GM12875 (cell line): ENCODE results near the gene MBL2.
A peak's percentile ranks its signal among the peaks of the same experiment; 100 is the strongest.

Source experiments
- H3K4me3 ChIP-seq: one replicate; pipeline ENCODE4 v1.5.1; 2011; ENCODE audit warnings: low read depth, low read length, control low read depth
- TF ChIP-seq, protein P1 (sequence below): IDR thresholded peaks from 2 replicates; pipeline ENCODE4 v1.5.1; 2011; ENCODE audit warnings: low read depth, mild to moderate bottlenecking, control low read depth, inconsistent platforms, low read length, moderate library complexity, borderline replicate concordance; ENCODE audit not compliant: insufficient read depth

MBL2 gene

DNA sequence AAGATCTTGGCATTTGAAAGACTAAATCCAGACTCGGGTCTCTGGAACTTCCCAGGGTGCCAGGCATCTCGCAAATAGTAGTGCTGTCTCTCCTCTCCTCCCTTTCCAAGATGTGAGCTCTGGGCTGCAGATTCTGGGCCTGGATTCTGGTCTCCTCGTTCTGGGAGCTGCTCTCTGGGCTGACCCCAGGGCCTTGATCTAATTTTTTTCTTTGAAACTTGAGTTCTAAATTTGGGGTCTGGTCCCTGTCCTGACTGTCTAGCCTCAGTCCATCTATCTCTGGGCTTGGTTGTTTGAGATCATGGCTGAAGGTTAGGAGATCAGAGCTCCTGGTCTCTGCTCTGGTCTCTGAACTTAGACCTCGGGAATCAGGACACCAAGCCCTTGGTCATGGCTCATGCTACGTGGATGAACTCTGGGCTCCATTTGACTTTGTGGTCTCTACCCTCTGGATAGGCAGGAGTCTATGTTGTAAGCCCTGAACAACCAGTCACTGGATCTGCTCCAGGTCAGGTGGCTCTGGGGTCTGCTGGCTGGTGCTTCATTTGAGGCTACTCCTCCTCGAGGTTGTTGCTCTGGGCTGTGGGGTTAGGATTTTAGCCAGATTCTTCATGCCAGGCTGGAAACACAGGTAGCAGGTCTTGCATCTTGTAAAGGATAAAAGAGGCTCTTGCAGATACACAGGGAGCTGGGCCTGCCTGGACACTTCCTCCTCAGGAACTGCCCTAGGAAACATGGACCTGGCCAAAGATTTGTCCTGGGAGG, 8.0 kb upstream of the MBL2 start:
- no peak overlapping the region for H3K4me3 ChIP-seq
- TF ChIP-seq, protein P1, sequence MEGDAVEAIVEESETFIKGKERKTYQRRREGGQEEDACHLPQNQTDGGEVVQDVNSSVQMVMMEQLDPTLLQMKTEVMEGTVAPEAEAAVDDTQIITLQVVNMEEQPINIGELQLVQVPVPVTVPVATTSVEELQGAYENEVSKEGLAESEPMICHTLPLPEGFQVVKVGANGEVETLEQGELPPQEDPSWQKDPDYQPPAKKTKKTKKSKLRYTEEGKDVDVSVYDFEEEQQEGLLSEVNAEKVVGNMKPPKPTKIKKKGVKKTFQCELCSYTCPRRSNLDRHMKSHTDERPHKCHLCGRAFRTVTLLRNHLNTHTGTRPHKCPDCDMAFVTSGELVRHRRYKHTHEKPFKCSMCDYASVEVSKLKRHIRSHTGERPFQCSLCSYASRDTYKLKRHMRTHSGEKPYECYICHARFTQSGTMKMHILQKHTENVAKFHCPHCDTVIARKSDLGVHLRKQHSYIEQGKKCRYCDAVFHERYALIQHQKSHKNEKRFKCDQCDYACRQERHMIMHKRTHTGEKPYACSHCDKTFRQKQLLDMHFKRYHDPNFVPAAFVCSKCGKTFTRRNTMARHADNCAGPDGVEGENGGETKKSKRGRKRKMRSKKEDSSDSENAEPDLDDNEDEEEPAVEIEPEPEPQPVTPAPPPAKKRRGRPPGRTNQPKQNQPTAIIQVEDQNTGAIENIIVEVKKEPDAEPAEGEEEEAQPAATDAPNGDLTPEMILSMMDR, result no peak

DNA sequence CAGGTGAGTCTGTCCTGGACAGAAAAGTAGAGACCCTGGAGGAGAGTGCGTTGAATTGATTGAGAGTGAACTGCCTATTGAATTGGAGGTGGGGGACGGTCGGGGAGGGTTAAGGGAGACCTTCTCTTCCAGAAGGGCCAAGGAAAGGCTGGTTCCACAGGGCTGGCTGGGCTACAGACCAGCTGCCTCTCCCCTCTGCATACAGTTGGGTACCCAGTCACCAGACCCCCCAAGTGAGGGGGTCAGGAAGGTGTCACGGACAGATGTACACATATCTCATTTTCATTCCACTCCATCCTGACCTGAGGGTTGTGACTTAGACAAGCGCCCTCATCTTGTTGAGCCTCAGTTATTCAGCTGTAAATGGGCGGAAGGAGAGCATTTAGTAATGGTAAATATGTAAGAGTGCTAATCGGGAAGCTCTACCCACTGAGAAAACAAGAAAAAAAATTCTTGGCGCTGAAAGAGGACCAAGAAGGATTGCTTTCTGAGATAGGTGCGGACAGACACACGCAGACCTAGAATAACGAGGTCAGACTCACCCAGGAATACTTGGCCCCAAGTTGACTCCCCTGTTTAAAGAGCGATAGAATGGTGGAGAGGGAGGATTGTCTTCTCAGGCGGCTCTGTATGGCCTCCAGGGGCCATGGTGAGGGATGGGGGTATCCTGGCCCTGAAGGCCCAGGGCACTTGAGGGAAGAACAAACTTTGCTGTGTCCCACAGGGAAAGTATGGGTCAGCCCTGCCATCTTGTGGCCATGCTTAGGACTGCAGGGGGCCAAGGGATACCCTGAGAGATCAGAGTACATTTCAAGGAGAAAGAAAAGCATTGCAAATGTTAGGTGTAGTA, 7.2 kb upstream of the MBL2 start:
- H3K4me3 ChIP-seq, result no peak overlapping the region
- TF ChIP-seq, protein P1, result peak; percentile 90

DNA sequence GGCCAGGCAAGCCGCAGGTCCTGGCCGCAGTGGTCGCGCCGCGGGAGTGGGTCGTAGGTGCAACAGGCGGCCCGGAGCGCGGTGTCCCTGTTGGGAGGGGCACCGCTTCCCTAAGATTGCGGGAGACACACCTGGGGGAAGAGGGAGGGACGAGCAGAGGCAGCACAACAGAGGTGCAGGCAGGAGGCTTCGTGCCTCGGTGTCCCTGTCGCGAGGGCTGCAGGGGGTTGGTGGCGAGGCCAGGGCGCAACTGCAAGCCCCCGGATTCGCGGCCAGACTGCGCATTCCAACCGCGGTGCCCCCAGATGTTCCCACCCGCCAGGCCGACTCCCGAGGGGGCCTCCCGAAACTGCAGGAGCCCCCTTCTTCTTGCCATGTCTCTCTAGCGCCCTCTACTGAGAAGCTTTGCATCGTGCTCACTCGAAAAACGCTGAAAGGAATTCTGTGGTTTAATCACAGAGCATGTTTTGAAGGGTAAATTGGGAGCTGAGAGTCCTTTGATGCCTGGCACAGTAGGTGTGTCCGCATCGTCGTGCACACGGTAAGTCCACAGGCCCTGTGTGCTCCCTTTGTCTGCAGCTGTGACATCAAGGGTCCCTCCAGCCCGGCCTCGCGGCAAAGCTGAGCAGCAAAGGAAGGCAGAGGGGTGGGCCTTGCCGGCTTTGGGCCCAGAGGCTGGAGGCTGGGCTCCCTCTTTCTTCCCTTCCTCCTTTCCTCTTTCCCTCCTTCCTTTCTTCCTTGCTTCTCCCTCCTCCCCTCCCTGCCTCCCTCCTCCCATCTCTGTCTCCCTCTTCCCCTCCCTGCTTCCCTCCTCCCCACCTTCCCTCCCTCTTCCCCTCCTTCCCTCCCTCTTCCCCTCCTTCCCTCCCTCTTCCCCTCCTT, 6.2 kb upstream of the MBL2 start:
- no peak overlapping the region for H3K4me3 ChIP-seq
- TF ChIP-seq, protein P1, result peak; percentile 48; the same call in 1 of the 2 replicates

DNA sequence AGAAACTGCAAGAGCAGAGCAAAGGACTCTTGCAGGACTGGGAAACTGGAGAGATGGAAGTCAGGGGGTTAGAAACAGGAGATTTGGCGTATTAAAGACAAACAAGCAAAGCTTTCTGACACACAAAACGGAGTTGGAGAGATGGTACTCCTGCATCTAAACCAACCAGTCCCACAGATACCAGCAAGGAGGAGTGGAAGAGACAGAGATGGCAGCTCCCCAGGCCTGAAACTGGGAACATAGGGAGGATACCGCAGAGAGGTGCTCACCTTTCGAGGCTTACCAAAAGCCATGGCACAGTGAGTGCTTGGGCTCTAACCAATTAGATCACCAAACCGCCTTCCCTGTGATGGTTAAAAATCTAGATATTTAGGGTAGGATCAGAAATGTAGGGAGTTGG, 4.8 kb upstream of the MBL2 start:
- TF ChIP-seq, protein P1, result no peak
- H3K4me3 ChIP-seq, result no peak overlapping the region

DNA sequence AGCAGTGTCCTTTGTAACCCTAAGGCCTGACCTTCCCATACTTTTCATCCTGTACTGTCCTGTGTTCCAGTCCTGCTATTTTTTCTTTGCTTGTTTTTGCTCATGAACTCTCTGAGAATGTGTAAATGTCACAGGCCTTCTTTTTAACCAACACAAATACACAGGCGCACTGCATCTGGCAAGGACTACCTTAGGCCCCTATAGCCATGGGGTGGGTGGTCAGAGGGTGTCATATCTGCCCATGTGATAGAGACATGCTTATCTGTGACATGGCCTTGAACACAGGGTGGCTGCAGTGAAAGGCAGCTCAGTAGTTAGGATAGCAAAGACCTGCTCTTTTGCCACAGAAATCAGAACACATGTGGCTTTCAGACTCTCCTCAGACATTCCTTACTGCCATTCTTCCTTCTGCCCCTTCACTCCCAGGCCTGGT, 3.9 kb upstream of the MBL2 start:
- H3K4me3 ChIP-seq, result no peak overlapping the region
- TF ChIP-seq, protein P1, result no peak

DNA sequence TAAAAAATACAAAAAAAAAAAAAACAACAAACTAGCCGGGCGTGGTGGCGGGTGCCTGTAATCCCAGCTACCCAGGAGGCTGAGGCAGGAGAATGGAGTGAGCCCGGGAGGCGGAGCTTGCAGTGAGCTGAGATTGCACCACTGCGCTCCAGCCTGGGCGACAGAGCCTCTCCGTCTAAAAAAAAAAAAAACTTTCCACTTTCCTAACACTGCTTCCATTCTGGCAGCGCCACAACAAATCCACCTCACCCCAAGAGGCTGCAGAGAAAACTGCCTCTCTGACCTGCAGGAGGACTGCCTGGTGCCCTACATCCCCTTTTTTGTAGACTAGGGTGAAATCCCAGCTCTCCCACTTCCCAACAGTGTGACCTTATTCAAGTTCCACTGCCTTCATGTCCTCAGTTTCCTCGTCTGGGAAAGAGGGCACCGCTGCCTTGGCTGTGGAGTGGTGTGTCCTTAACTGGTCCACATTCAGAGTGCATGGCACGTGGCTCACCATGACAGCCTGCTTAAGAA, 2.6 kb upstream of the MBL2 start:
- TF ChIP-seq, protein P1, result no peak
- H3K4me3 ChIP-seq, result no peak overlapping the region
